Breast epithelium (tissue), 3 donors: ENCODE measurements around the gene CAV2.

Experiments used
- POLR2A ChIP-seq: fragments of 450-650 bp; IDR thresholded peaks from one replicate; pipeline ENCODE4 v1.6.1; 2016; ENCODE audit warnings: antibody characterized with exemption, mild to moderate bottlenecking, moderate library complexity
- POLR2AphosphoS5 ChIP-seq, 3 donors: sonication (generic); formaldehyde crosslinking; IDR thresholded peaks; one replicate each; pipeline ENCODE4 v1.6.1; 2017; ENCODE audit warnings: antibody characterized with exemption in 3 of 3
- TF ChIP-seq, protein P1 (sequence below), 3 donors: fragments of 450-650 bp; IDR thresholded peaks; one replicate each; pipeline ENCODE4 v1.5.1; 2016 to 2017; ENCODE audit warnings: antibody characterized with exemption in 3 of 3, mild to moderate bottlenecking in 3 of 3, moderate library complexity in 3 of 3

- TF ChIP-seq, protein P1, sequence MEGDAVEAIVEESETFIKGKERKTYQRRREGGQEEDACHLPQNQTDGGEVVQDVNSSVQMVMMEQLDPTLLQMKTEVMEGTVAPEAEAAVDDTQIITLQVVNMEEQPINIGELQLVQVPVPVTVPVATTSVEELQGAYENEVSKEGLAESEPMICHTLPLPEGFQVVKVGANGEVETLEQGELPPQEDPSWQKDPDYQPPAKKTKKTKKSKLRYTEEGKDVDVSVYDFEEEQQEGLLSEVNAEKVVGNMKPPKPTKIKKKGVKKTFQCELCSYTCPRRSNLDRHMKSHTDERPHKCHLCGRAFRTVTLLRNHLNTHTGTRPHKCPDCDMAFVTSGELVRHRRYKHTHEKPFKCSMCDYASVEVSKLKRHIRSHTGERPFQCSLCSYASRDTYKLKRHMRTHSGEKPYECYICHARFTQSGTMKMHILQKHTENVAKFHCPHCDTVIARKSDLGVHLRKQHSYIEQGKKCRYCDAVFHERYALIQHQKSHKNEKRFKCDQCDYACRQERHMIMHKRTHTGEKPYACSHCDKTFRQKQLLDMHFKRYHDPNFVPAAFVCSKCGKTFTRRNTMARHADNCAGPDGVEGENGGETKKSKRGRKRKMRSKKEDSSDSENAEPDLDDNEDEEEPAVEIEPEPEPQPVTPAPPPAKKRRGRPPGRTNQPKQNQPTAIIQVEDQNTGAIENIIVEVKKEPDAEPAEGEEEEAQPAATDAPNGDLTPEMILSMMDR (IDR thresholded peaks at IDR 0.05), result no peak
- TF ChIP-seq POLR2AphosphoS5 (IDR thresholded peaks at IDR 0.05), result no peak
- TF ChIP-seq POLR2A, result no peak
These were observed 6.3 kb downstream of the CAV2 start for GRCh38 chr7:116505823-116506222.
